Liver (tissue), 9 donors: ENCODE measurements around the gene IL10RB. TPM values are rescaled to one million over a fixed set of nuclear protein-coding genes. Genes with fewer than 3 reads are reported as not detected.

Experiments
- DNase-seq: peaks from one replicate; pipeline ENCODE4 v3.0.0-alpha.2; 2017; ENCODE audit warnings: low spot score
- H3K27ac ChIP-seq, 2 donors: one replicate each; pipeline ENCODE4 v1.7.0; 2013; ENCODE audit warnings: inconsistent platforms in 2 of 2, low read length in 2 of 2, control low read depth in 1 of 2, low read depth in 1 of 2, mild to moderate bottlenecking in 1 of 2
- H3K27me3 ChIP-seq, 4 donors: one replicate each; pipeline versions ENCODE4 v1.6.1 to v1.7.0; 2013; ENCODE audit warnings: low read length in 3 of 4, inconsistent platforms in 1 of 4, mild to moderate bottlenecking in 1 of 4, moderate library complexity in 1 of 4; ENCODE audit not compliant: control insufficient read depth in 4 of 4, insufficient read depth in 4 of 4
- H3K36me3 ChIP-seq, 4 donors: one replicate each; pipeline versions ENCODE4 v1.6.1 to v1.7.0; 2013; ENCODE audit warnings: low read length in 3 of 4, mild to moderate bottlenecking in 3 of 4, low read depth in 1 of 4, moderate library complexity in 1 of 4; ENCODE audit not compliant: control insufficient read depth in 4 of 4, insufficient read depth in 3 of 4
- H3K4me1 ChIP-seq, 4 donors: one replicate each; pipeline versions ENCODE4 v1.6.1 to v1.7.0; 2013; ENCODE audit warnings: low read length in 3 of 4, mild to moderate bottlenecking in 3 of 4, moderate library complexity in 1 of 4; ENCODE audit not compliant: control insufficient read depth in 4 of 4, insufficient read depth in 4 of 4
- H3K4me3 ChIP-seq, 3 donors: one replicate each; pipeline versions ENCODE4 v1.6.1 to v1.7.0; 2013; ENCODE audit warnings: low read length in 3 of 3, control low read depth in 1 of 3, low read depth in 1 of 3, mild to moderate bottlenecking in 1 of 3
- H3K9ac ChIP-seq, 2 donors: one replicate each; pipeline ENCODE4 v1.7.0; 2013; ENCODE audit warnings: low read length in 2 of 2, mild to moderate bottlenecking in 2 of 2, moderate library complexity in 2 of 2, control low read depth in 1 of 2, low read depth in 1 of 2
- H3K9me3 ChIP-seq, 4 donors: one replicate each; pipeline versions ENCODE4 v1.6.1 to v1.7.0; 2013; ENCODE audit warnings: low read length in 3 of 4; ENCODE audit not compliant: control insufficient read depth in 4 of 4
- ATF3 ChIP-seq: IDR thresholded peaks from 2 replicates; pipeline ENCODE4 v1.6.1; 2016; ENCODE audit warnings: antibody characterized with exemption
- CTCF ChIP-seq: fragments of 150-350 bp; IDR thresholded peaks from 2 replicates; pipeline ENCODE4 v1.5.1; 2017; ENCODE audit warnings: improper control_type of control experiment, low read depth, low read length; ENCODE audit not compliant: missing input control
- EGR1 ChIP-seq, 2 donors: IDR thresholded peaks; 2 replicates each; pipeline ENCODE4 v1.6.1; 2016 to 2018; ENCODE audit warnings: antibody characterized with exemption in 2 of 2, low read depth in 2 of 2
- FOXA1 ChIP-seq: IDR thresholded peaks from 2 replicates; pipeline ENCODE4 v1.6.1; 2016; ENCODE audit warnings: antibody characterized with exemption
- FOXA2 ChIP-seq: IDR thresholded peaks from 2 replicates; pipeline ENCODE4 v1.6.1; 2016; ENCODE audit warnings: antibody characterized with exemption
- GABPA ChIP-seq, 2 donors: IDR thresholded peaks in 1 of 2; conservative IDR thresholded peaks in 1 of 2; 2 replicates each; pipeline ENCODE4 v1.6.1; 2016; ENCODE audit warnings: antibody characterized with exemption in 2 of 2, mild to moderate bottlenecking in 1 of 2, moderate library complexity in 1 of 2
- HNF4A ChIP-seq, 2 donors: conservative IDR thresholded peaks; 2 replicates each; pipeline ENCODE4 v1.6.1; 2016; ENCODE audit warnings: antibody characterized with exemption in 2 of 2, mild to moderate bottlenecking in 2 of 2
- HNF4G ChIP-seq: IDR thresholded peaks from 2 replicates; pipeline ENCODE4 v1.6.1; 2016; ENCODE audit warnings: antibody characterized with exemption
- JUND ChIP-seq, 2 donors: IDR thresholded peaks; 2 replicates each; pipeline ENCODE4 v1.6.1; 2016; ENCODE audit warnings: antibody characterized with exemption in 2 of 2
- NR2F2 ChIP-seq: IDR thresholded peaks from 2 replicates; pipeline ENCODE4 v1.6.1; 2016; ENCODE audit warnings: antibody characterized with exemption
- RAD21 ChIP-seq, 2 donors: IDR thresholded peaks; 2 replicates each; pipeline ENCODE4 v1.6.1; 2016; ENCODE audit warnings: antibody characterized with exemption in 2 of 2, mild to moderate bottlenecking in 2 of 2
- RXRA ChIP-seq, 2 donors: IDR thresholded peaks; 2 replicates each; pipeline ENCODE4 v1.6.1; 2017 to 2018; ENCODE audit warnings: antibody characterized with exemption in 2 of 2, mild to moderate bottlenecking in 1 of 2
- SP1 ChIP-seq: IDR thresholded peaks from 2 replicates; pipeline ENCODE4 v1.6.1; 2018; ENCODE audit warnings: antibody characterized with exemption, mild to moderate bottlenecking
- TAF1 ChIP-seq: conservative IDR thresholded peaks from 2 replicates; pipeline ENCODE4 v1.6.1; 2016; ENCODE audit warnings: antibody characterized with exemption, mild to moderate bottlenecking
- YY1 ChIP-seq: IDR thresholded peaks from 2 replicates; pipeline ENCODE4 v1.6.1; 2016; ENCODE audit warnings: antibody characterized with exemption, mild to moderate bottlenecking
- WGBS: extraction: QIAGEN DNeasy Blood & Tissue Kit; methylation state at CpG from one replicate; pipeline ENCODE4 v1.1.7; 2013; 5-methylcytosine and 5-hydroxymethylcytosine counted together
- polyA plus RNA-seq, 2 donors: library from polyadenylated mRNA; stranded (reverse) in 1 of 2; unstranded in 1 of 2; fragments of 200-250 nt in 1 of 2; fragments of >200 nt in 1 of 2; fragmentation: Nextera tagmentation in 1 of 2; extraction: Ambion mirVana in 1 of 2; gene quantifications; one replicate each; pipeline versions ENCODE4 v1.2.1 to v1.2.3, GENCODE V29; 2013 to 2015
- total RNA-seq, 2 donors: library from RNA; depleted of rRNA; stranded (reverse); fragments of >200 nt; gene quantifications; one replicate each; pipeline ENCODE4 v1.2.3, GENCODE V29; 2014
- TF ChIP-seq, protein P1 (sequence below): IDR thresholded peaks from 2 replicates; pipeline ENCODE4 v1.6.1; 2016; ENCODE audit warnings: antibody characterized with exemption
- TF ChIP-seq, protein P2 (sequence below): IDR thresholded peaks from 2 replicates; pipeline ENCODE4 v1.6.1; 2016; ENCODE audit warnings: antibody characterized with exemption, mild to moderate bottlenecking
- TF ChIP-seq, protein P3 (sequence below): IDR thresholded peaks from 2 replicates; pipeline ENCODE4 v1.6.1; 2016; ENCODE audit warnings: antibody characterized with exemption
- donor health status: healthy.
- donor health status: healthy.
- donor health status: healthy.
- donor health status: healthy.
- donor health status: healthy.

IL10RB gene
- total and polyA plus RNA-seq, 4 donors: 16.1 to 22.1 (median 18.8) TPM

DNA sequence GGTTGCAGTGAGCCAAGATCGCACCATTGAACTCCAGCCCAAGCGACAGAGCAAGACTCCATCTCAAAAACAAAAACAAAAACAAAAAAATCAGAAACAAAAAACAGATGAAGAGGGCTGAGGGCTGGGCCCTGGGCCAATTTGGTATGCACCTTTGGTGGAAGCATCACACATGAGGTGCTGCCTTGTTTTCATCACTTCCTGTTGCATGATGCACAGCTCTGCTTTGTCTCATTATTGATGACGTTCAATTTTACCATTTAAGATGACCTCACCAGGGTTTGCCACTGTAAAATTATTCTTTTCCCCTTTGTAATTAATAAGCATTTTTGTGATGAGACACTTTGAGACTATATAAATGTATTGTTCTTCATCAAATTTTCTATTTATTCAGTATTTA is 46.2 kb upstream of the IL10RB start:
- no peaks in the 10 kb centered on the region for H3K36me3 ChIP-seq
- H3K4me1 ChIP-seq: peaks cover 5 to 18% (median 10%) of the 10 kb centered on the region in 4 donors
- H3K27me3 ChIP-seq: no peaks in the 10 kb centered on the region
- no peak overlapping the region for H3K9ac ChIP-seq
- WGBS: 96% methylated on average over 3 of the region's 3 CpGs
- no peaks in the 10 kb centered on the region for H3K9me3 ChIP-seq
- TF ChIP-seq HNF4A (conservative IDR thresholded peaks at IDR 0.05) (no peak), SP1 (no peak), YY1 (no peak), EGR1 (IDR thresholded peaks at IDR 0.05; ENCODE audit: low read depth in 2 of 2) (no peak), RXRA (IDR thresholded peaks at IDR 0.05) (no peak), HNF4G (no peak), TAF1 (no peak), CTCF (no peak), JUND (IDR thresholded peaks at IDR 0.05) (no peak), NR2F2 (no peak), FOXA1 (no peak), GABPA (IDR thresholded peaks at IDR 0.05 in 1 of 2, conservative IDR thresholded peaks at IDR 0.05 in 1 of 2) (no peak), ATF3 (no peak), FOXA2 (no peak), RAD21 (IDR thresholded peaks at IDR 0.05) (no peak)
- TF ChIP-seq, protein P1, sequence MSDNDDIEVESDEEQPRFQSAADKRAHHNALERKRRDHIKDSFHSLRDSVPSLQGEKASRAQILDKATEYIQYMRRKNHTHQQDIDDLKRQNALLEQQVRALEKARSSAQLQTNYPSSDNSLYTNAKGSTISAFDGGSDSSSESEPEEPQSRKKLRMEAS: no peak
- TF ChIP-seq, protein P2, sequence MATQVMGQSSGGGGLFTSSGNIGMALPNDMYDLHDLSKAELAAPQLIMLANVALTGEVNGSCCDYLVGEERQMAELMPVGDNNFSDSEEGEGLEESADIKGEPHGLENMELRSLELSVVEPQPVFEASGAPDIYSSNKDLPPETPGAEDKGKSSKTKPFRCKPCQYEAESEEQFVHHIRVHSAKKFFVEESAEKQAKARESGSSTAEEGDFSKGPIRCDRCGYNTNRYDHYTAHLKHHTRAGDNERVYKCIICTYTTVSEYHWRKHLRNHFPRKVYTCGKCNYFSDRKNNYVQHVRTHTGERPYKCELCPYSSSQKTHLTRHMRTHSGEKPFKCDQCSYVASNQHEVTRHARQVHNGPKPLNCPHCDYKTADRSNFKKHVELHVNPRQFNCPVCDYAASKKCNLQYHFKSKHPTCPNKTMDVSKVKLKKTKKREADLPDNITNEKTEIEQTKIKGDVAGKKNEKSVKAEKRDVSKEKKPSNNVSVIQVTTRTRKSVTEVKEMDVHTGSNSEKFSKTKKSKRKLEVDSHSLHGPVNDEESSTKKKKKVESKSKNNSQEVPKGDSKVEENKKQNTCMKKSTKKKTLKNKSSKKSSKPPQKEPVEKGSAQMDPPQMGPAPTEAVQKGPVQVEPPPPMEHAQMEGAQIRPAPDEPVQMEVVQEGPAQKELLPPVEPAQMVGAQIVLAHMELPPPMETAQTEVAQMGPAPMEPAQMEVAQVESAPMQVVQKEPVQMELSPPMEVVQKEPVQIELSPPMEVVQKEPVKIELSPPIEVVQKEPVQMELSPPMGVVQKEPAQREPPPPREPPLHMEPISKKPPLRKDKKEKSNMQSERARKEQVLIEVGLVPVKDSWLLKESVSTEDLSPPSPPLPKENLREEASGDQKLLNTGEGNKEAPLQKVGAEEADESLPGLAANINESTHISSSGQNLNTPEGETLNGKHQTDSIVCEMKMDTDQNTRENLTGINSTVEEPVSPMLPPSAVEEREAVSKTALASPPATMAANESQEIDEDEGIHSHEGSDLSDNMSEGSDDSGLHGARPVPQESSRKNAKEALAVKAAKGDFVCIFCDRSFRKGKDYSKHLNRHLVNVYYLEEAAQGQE: no peak
- TF ChIP-seq, protein P3, sequence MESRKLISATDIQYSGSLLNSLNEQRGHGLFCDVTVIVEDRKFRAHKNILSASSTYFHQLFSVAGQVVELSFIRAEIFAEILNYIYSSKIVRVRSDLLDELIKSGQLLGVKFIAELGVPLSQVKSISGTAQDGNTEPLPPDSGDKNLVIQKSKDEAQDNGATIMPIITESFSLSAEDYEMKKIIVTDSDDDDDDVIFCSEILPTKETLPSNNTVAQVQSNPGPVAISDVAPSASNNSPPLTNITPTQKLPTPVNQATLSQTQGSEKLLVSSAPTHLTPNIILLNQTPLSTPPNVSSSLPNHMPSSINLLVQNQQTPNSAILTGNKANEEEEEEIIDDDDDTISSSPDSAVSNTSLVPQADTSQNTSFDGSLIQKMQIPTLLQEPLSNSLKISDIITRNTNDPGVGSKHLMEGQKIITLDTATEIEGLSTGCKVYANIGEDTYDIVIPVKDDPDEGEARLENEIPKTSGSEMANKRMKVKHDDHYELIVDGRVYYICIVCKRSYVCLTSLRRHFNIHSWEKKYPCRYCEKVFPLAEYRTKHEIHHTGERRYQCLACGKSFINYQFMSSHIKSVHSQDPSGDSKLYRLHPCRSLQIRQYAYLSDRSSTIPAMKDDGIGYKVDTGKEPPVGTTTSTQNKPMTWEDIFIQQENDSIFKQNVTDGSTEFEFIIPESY: no peak
- H3K27ac ChIP-seq: no peak overlapping the region
- no peak for DNase-seq
- no peak overlapping the region for H3K4me3 ChIP-seq
